ENCODE measurements around the gene FGF14.

Gene FGF14

DNA sequence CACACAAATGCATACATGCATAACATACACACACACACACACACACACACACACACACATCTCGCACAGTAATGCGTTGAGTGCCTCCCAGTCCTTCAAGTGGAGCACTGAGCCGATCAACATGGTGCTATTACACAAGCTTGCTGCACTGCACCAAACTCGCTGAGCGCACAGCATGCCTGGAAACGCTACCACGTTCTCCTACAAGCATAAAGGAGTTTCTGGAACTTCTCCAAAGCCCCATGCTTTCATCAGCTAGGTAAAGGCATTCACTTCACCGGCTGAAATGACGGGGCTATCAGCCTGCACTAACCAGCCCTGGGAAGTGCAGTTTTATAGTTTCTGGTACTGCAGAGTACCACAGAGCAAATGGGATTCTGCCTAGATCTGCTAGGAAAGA is 92.7 kb downstream of the FGF14 start:
- no peak for DNase-seq

DNA sequence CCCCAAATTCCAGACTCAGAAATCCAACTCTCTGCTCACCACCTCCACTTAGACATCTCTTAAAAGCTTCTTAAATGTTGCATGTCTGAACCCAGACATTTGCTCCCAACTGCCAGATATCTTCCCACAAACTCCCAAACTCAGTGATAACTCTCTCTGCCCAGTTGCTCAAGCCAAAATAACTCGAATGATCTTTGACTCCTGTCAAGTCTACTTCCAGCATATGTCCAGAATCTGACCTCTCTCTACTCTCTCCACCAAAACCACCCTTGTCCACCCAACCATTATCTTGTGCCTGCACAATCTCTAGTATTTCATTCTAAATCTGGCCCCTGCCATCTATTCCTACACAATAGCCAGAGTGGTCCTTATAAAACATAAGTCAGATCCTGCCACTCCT is 99.3 kb downstream of the FGF14 start:
- DNase-seq = no peak

DNA sequence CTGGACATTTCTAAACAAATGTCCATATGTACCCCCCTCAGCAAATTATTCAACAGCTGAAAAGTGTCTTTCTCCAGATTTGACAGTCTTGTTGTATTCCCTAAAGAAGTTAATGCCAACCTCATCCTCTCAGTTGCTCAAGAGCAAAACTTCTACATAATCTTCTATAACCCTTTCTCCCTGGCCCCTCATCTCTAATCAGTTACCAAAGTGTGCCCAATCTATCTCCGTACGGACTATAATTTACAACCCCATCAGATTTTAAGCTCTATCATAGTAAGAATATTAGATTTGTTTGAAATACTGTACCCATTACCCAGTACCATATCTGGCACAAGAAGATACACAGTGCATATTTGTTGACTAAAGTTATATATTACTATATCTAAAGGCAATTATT is 101.5 kb downstream of the FGF14 start:
- DNase-seq = no peak

DNA sequence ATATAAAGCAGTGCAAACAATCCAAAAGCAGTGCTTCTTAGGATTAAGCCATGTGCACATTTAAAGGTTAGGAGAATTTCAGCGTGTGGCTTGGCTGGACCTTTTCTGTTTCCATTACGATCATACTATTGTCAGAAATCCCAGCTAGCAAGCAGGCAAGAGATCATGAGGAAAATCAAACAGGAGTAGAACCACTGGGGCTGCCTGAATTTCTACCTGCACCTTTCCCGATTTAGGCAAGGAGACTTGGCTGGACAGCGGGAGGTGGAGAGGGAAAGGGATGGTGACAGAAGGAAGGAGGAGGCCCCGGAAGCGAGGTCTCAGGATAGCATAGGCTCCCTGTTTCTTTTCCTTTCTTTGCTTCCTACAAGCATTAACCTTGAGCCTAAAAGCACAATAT is 102.5 kb downstream of the FGF14 start:
- no peak for DNase-seq

DNA sequence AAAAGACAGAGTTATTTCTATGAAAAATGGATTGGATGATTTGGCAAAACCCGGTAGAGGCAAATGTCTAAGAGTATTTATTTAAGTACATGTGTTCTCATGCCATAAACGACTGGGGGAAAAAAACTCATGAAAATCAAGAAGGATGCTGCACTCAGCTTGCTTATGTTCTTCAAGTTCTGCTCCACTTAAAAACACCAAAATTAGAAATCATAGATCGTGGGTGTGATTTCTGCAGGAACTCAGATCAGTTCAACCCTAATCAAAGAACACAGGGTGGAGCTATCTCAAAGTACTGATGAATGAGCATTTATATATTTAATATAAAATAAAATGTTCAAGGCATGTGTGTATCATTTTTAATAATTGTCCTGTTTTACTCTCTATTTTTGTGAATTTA is 103.8 kb downstream of the FGF14 start:
- DNase-seq = no peak

DNA sequence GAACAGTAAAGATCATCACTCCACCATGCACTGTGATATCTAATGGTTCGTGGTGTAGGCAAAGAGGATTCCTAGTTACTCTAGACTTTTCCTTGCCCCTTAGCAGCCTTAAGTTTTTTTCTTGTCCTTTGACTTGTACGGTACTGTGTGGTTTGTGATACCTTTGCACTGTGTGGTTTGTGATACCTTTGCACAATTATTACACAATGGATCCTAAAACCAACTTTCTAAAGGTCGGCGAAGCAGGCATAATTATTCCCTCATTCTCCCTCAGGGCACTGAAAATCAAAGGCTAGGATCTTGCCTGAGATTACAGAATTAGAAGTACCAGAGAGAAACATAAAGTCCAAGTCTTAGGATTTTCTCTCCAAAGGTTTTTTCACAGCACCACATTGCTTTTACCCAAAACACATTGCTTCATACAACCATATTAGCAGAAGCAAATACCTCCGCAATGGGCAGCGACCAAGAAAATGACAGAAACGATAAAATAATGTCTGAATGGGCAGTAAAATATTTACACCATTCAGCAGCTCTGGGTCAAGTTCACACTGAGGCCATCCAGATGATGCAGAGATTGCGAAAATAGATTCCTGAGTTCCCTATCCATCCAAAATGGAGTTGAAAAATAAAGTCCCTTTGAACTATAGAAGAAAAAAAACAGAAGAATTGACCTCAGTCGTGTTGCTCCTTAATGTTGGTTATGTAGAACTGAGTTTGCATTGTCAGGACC is 106.4 kb downstream of the FGF14 start:
- DNase-seq = no peak

DNA sequence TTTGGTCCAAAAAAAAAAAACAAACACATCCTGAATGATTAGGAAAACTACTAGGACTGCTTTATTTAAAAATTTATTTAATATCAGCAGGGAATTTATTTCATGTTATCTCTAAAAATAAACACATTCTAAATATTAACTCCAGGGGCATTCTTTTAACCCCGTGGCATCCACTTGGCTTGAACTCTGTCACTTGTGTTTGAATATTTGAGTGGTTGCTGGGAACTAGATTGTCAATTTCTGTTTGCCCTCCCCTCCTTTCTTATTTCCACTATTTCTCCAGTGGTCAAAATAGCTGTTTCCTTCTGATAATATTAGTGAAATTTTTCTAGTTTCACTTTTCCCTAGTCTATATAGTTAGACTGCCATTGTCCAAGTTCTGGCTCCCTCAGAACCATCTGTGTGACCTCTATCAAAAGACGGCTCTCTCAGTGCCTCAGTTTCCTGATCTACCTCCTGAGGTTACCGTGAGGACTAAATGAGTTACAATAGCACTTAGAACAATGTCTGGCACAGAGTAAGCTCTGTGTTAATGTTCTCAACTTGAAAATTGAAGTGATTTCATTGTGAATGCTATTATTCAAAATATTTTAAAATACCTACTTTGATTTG is 107.3 kb downstream of the FGF14 start:
- DNase-seq = no peak

DNA sequence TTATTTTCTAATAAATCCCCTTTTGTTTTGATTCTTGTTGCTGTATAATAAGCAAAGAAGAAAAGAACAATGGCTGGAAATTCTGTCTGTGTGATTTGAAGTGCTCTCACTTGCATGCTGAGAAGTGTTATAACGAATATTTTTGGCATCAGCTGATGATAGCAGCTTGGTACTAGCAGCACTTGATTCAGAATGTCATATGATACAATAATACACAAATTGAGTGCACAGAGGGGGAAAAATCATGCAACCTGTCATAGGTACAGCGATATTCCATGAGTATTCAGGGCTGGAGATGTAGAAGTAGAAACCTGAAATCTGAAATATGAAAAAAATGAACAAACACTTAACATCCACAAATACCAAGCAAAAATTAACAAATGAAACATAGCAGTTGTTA is 108.1 kb downstream of the FGF14 start:
- no peak for DNase-seq

DNA sequence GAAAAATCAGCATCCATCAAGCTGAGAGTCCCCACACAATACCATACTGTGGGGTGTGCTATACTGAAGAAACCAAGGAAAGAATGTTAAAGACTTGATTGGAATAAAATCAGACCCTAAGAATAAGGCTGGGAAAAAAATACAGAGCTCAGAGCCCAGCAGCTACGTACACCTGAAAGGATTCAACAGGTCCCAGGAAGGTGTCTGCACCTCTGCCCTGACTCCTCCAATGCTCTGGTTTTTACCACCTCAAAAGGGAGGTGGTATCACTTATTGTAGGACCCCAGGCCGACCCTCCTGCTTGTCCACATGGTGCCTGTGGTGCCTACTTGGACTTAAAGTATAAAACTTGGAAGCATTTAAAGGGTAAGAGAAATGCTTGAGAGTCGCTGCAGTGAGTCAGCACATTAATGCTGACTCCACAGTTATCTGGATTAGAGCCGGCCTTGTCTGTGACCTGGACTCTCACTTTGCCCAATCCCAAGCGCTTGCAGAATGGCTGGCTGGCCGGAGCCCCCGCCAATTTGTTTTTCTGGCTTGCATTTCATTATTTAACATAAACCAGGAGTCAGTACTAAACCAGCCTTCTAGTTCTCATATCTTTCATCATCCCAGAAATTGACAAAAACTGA is 110.1 kb downstream of the FGF14 start:
- DNase-seq = no peak

DNA sequence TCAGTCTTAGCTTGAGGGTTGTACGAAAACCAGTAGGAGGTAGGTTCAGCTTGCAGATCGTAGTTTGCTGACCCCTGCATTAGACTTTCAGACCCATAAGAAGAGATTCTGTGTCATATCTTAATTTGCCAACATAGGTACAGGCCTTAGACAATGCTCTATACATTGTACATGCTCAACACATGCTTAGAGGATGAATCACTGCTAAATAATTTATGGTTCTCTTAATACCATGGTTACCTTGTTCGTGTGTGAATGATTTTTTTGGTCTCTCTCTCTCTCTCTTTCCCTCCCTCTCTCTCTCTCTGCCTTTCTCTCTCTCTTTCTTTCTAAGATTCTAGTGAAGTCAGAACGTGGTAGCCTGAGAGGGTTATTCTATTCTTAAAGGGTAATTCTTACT is 112.2 kb downstream of the FGF14 start:
- no peak for DNase-seq

DNA sequence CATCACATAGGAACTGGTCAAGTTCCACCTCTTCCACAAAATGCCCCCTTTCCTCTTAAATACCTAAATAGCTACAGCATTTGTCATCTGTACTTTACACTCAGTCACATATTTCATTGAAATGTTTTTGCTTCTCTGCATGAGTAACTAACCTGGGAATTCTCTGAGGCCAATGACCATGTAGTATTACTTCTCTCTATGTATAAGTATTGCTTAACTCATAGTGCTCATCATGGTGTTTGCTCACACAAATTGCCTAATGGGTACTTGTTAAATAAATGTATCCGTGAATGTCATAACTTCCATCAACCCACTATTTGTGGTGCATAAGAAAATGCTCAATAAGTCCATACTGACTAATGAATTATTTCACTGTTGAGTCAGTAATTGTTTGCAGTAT is 115.5 kb downstream of the FGF14 start:
- DNase-seq = no peak

DNA sequence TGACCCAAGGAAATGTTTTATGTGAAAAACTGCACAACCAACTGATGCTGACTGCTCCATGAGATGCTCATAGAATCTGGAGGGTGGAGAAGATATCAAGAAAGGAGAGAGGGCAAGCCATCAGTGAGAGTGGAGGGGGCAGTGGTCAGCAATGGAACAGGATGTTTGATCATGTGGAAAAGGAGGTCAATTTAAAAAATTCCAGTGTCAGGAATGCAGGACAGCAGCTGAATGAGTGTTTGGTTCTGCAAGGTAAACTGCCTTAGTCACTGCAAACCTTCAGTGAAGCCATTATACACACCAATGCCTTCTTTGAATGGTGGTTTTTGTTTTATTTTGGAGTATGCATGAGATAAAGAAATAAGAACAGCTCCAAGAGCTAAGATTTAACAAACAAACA is 121.5 kb downstream of the FGF14 start:
- no peak for DNase-seq

DNA sequence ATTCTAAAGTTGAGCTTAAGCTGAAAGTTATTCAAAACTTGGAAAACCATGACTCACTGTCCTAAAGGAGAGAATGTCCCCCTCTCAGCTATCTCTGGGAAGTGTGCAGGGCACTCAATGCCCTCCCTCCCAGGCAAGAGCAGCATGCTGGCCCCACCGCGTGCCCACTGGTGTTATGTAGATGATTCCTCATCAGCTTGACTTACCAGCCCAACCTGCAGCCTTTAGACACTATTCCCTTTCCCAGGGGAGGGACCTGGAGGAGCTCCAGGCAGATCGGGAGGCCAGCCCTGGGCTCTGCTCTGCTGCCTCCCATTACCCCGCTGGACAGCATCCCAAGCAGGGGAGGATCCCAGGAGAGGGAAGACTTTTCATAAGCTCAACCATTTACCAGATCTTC is 124.6 kb downstream of the FGF14 start:
- DNase-seq = no peak

DNA sequence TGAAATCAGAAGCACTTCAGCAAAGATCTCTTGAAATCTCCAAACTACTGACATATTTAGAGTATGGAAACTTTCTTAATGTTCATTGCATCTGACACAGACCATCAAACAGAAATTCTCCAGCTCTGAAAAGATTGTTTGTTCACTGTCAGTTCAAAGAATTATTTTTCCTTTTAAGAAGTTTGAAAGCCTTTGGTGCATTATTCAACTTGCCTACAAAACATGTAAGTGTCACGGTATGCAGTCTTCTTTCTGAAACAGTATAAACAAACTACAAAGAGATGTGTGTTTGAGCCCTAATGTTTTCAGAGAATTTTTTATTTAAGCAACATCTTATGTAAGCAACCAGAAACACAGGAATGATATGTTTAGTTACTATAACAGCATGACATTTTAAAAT is 125.4 kb downstream of the FGF14 start:
- no peak for DNase-seq

DNA sequence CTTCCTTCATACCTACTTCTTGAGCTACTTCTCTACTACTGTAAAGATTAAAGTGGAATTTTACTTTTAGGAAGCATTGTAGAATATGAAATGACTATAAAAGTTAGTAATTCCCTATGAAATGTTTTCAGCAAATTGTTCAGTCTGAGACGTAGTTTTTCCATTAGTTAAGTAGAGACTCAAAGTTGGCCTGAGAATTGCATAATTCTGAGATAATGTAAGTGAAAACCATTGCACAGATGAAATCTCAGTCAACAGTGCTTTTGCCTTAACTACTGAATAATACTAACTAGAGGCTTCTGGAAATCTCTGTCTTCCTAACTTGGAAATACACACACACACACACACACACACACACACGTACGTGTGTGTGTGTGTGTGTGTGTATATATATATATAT is 125.9 kb downstream of the FGF14 start:
- no peak for DNase-seq

DNA sequence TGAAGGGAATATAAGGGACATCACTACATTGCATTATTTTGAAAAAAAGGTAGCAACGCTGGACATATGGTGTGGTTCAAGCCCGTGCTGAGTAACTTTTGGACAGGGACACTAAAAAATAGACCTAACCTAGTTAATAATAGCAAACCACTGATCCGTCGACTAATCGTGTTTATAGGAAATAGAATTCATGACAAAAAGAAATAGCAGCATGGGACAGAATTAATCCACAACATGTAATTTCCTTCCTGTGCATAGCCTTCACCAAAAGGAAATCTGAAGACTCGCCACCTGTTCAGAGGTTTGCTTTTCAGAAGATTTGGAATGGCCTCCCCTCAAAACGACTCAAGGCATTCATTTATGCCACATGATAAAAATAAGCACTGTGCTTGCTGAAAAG is 128.7 kb downstream of the FGF14 start:
- no peak for DNase-seq

DNA sequence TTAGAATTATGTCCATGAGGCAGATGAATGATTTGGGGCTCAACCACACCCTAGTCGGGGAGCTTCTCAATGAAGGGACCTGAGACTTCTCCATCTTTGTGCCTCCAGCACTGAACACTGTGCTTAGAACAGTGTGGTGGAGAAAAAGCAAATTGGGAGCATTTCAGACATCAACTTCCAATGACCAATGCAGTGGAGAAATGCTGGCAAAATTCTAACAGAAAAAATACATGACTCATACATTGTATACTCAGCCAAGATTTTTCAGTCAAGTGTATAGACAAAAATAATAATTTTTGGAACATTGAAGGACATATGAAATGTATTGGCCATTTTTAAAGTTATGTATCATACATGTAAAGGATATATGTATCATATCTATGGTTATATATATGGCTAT is 134.7 kb downstream of the FGF14 start:
- DNase-seq = no peak

DNA sequence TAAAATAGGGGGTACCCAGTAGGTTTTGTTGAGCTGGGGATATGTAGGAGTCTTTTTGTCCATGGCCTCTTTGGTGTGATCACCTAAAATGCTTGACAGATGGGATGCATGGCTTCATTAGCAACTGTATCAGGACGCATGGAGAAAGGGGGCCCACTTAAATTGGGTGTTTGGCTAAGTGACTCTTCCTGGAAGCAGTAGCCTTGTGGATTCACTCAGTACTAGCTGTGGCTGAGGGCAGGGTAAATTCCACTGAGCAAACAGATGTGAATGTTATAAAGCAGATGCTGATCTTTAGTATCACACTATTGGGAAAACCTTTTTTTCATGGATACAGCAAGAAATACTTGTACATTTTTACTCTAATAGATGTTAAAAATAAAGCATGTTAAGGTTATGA is 140.0 kb downstream of the FGF14 start:
- no peak for DNase-seq

DNA sequence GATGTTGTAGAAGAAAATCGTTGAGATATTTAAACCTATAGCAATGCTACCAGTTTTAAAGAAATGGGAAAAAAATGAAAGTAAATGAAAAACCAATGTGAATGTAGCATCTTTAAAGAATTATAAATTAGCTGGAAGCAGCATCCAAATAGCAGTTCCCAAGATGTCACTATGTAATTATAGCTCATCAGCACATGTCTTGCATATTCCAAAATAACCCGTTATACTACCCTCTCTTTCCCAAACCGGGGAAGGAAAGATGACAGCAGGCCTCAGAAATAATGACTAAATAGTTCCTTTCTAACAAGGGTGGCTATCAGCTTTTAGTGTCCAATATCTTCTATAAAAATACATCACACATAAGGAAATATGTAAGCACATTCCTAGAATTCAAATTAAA is 140.5 kb downstream of the FGF14 start:
- no peak for DNase-seq

DNA sequence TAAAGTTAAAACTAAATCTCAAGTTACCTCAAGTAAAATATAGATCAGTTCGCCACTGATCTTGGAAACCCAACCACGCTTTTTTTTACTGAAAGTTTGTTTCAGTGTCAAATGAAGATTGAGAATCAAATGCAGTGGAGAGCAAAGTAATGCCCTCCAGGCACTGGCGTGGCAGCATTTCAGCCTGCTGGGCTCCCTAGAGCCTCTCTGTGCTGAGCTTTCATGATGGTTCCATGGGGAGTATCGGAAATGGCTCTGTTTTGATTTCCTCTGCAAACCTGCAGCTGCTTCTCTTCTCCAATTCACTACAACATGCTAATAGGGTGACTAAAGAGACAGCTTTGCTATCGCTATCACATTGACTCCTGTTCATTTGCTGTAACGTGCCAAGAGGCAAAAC is 141.6 kb downstream of the FGF14 start:
- no peak for DNase-seq

DNA sequence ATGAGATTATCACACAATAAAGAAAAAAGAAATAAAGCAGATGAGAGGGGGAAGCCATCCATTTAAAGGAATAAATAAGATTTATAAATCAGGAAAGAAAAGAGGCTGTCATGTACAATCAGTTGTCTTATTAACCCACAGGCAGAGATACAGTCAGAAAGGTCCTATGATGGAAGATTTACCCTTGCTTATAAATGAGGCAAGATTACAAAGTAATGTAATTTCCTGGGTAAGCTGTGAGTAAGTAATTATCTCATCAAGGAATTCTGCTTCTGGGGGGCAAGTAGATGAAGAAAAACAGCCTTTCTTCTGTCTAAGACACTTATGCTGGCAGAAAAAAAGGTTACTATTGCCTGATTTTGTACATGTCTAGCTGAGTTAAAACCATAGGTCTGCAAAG is 146.4 kb downstream of the FGF14 start:
- no peak for DNase-seq

DNA sequence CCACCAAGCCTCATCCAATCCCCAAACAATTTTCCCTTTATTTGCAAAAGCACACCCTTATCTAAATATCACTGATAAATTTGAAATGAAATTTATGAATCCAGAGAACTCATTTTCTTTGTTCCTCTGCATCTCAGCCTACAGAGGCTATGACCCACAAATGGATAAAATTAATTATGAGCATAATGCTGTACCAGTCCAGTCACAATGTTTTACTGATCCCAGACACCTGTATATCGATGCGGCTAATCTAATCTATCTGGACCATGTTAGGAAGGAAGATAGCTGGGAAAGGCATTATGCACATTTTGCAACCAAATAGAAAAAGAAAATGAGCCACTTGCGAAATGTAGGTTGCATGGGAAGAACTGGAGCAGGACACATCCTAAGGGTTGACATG is 150.0 kb downstream of the FGF14 start:
- DNase-seq = no peak

DNA sequence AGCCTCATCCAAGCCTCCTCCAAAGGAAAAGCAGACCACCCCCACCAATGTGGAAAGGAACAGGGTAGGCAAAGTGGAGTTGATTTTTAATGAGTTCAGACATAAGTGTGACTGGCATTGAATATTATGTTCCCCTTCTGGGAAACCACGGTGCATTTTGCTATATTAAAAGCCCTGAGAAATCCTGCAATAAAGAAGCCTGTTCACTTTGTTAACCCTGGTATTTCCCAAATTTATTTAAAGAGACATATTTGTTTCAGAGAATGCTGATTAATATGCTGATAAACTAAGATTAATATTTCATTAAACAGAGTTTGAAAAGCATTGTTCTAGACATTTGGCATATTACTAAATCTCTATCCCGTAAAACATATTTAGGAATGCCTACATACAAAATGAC is 151.4 kb downstream of the FGF14 start:
- no peak for DNase-seq

DNA sequence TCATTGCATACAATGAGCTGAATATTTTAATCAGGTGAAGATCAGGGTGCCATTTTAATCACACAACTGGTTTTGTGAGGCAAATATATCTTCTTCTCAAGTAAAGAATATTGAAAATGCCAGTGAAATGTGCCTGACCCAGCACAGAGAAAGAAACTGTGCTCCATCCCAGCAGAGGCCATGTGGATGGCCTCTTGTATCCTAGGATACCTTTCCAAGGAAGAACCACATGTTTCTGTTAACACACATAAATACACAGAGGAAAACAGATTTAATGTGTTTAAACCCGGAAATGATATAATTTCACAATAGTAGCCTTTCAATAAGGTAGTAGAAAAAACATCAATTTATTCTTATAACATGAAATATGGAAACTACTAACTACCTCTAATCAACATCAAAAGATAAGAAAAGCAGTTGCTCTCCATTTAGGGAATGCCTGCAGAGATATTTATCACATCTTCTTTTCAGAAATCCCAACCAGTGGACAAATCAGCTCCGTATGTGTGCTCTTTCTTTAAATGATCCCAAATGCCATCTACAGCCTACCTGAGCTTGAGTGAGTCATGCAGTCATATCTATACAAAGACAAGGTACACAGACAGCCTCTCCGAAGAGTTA is 157.1 kb downstream of the FGF14 start:
- no peak for DNase-seq

All from NCI-H524 treated with DMSO at 0.1 percent for 48 hours (cell line).